Keratinocyte (primary cell): ENCODE measurements around the gene ZIC3. TPM values are rescaled to one million over a fixed set of nuclear protein-coding genes. Genes with fewer than 3 reads are reported as not detected.
A peak's percentile ranks its signal among the peaks of the same experiment; 100 is the strongest.

Experiments
- DNase-seq: peaks from one replicate; pipeline ENCODE4 v3.0.0-alpha.2; 2011; ENCODE audit warnings: low read depth, missing footprints, low spot score
- FAIRE-seq: peaks from 2 replicates; lab custom pipeline; 2011; peaks lifted over from hg19 to GRCh38; lab: Jason Lieb, UNC
- H2AFZ ChIP-seq: 2 replicates; pipeline ENCODE4 v1.6.0; 2012; ENCODE audit warnings: low read length, control low read depth, inconsistent platforms; ENCODE audit not compliant: control insufficient read depth
- H3K27ac ChIP-seq: 2 replicates; pipeline ENCODE4 v1.5.1; 2011; ENCODE audit warnings: low read length; ENCODE audit not compliant: control insufficient read depth, insufficient read depth
- H3K27me3 ChIP-seq: 3 replicates; pipeline ENCODE4 v1.6.0; 2011; ENCODE audit warnings: low read length; ENCODE audit not compliant: control insufficient read depth, insufficient read depth; ENCODE audit errors: extremely low read depth
- H3K36me3 ChIP-seq, 2 experiments: 2 replicates in 1 of 2; 3 replicates in 1 of 2; pipeline ENCODE4 v1.5.1; 2011; ENCODE audit warnings: low read length in 2 of 2, mild to moderate bottlenecking in 1 of 2; ENCODE audit not compliant: control insufficient read depth in 2 of 2, insufficient read depth in 2 of 2; ENCODE audit errors: extremely low read depth in 1 of 2
- H3K4me1 ChIP-seq: 3 replicates; pipeline ENCODE4 v1.5.1; 2011; ENCODE audit warnings: low read length; ENCODE audit not compliant: control insufficient read depth, insufficient read depth; ENCODE audit errors: extremely low read depth
- H3K4me2 ChIP-seq: 3 replicates; pipeline ENCODE4 v1.6.0; 2011; ENCODE audit warnings: low read depth, low read length; ENCODE audit not compliant: control insufficient read depth, insufficient read depth; ENCODE audit errors: extremely low read depth
- H3K4me3 ChIP-seq, 3 experiments: fragments of 200-600 bp in 1 of 3; sonication (generic) in 1 of 3; 2 replicates in 2 of 3; 3 replicates in 1 of 3; pipeline ENCODE4 v1.5.1; 2011 to 2016; ENCODE audit warnings: low read length in 3 of 3, mild to moderate bottlenecking in 3 of 3, control low read depth in 2 of 3, inconsistent platforms in 1 of 3, low read depth in 1 of 3, mixed read lengths in 1 of 3, mixed run types in 1 of 3, moderate library complexity in 1 of 3; ENCODE audit not compliant: control insufficient read depth in 2 of 3, insufficient read depth in 2 of 3; ENCODE audit errors: extremely low read depth in 1 of 3
- H3K79me2 ChIP-seq: 2 replicates; pipeline ENCODE4 v1.6.0; 2012; ENCODE audit warnings: low read length; ENCODE audit not compliant: control insufficient read depth, insufficient read depth
- H3K9ac ChIP-seq: 3 replicates; pipeline ENCODE4 v1.6.0; 2011; ENCODE audit warnings: low read length; ENCODE audit not compliant: control insufficient read depth, insufficient read depth; ENCODE audit errors: extremely low read depth
- H3K9me1 ChIP-seq: 3 replicates; pipeline ENCODE4 v1.6.0; 2011; ENCODE audit warnings: low read length; ENCODE audit not compliant: control insufficient read depth, insufficient read depth; ENCODE audit errors: extremely low read depth
- H3K9me3 ChIP-seq: 2 replicates; pipeline ENCODE4 v1.5.1; 2012; ENCODE audit warnings: low read depth, low read length; ENCODE audit not compliant: control insufficient read depth
- H4K20me1 ChIP-seq: 3 replicates; pipeline ENCODE4 v1.6.0; 2011; ENCODE audit warnings: low read length; ENCODE audit not compliant: control insufficient read depth, insufficient read depth; ENCODE audit errors: extremely low read depth
- EZH2 ChIP-seq: IDR thresholded peaks from one replicate; pipeline ENCODE4 v1.6.1; 2012; ENCODE audit warnings: inconsistent platforms, mild to moderate bottlenecking, low read length, moderate library complexity
- dilution Hi-C: fragments of 300-500 bp; cut with MboI; formaldehyde crosslinking; loops from one replicate; pipeline ENCODE4 v1.7.0; 2020; ENCODE audit warnings: low sequenced_read_pairs; ENCODE audit not compliant: extremely low pct_ligation_motif_present
- polyA plus RNA-seq, 5 experiments: library from polyadenylated mRNA; depleted of rRNA in 3 of 5; stranded (reverse) in 3 of 5; stranded (forward) in 1 of 5; unstranded in 1 of 5; fragments of >200 nt; gene quantifications; 1 replicate in 1 of 5; 2 replicates in 3 of 5; 3 replicates in 1 of 5; pipeline versions ENCODE4 v1.2.1 to v1.2.3, GENCODE V29; 2011 to 2012; ENCODE audit warnings: missing spikeins in 2 of 5, low read depth in 1 of 5, low replicate concordance in 1 of 5
- TF ChIP-seq, protein P1 (sequence below), 3 experiments: IDR thresholded peaks in 1 of 3; conservative IDR thresholded peaks in 1 of 3; optimal IDR thresholded peaks in 1 of 3; 2 replicates in 2 of 3; 3 replicates in 1 of 3; pipeline versions ENCODE3 to v1.5.1; 2011; ENCODE audit warnings: low read length in 3 of 3, mild to moderate bottlenecking in 3 of 3, moderate library complexity in 2 of 3, control low read depth in 1 of 3, inconsistent platforms in 1 of 3; ENCODE audit not compliant: insufficient read depth in 2 of 3; ENCODE audit errors: extremely low read depth in 1 of 3

ZIC3 gene
- polyA plus RNA-seq, 1 donor (not counting 4 experiments of a cell fraction or from before 2014, with no cell fraction given), result not detected

- Histone ChIP-seq H3K9ac (no peak overlapping the region), H3K27me3 (peaks cover 34% of the 10 kb centered on the region), H3K27ac (no peak overlapping the region), H4K20me1 (no peaks in the 10 kb centered on the region), H3K4me3 (no peak overlapping the region), H3K4me1 (no peaks in the 10 kb centered on the region), H3K79me2 (no peaks in the 10 kb centered on the region), H3K4me2 (no peak overlapping the region), H3K9me3 (no peaks in the 10 kb centered on the region), H2AFZ (no peak overlapping the region), H3K9me1 (no peaks in the 10 kb centered on the region), H3K36me3 (no peaks in the 10 kb centered on the region)
- dilution Hi-C loops, result no loop called here
- TF ChIP-seq EZH2, result no peak
- TF ChIP-seq, protein P1, sequence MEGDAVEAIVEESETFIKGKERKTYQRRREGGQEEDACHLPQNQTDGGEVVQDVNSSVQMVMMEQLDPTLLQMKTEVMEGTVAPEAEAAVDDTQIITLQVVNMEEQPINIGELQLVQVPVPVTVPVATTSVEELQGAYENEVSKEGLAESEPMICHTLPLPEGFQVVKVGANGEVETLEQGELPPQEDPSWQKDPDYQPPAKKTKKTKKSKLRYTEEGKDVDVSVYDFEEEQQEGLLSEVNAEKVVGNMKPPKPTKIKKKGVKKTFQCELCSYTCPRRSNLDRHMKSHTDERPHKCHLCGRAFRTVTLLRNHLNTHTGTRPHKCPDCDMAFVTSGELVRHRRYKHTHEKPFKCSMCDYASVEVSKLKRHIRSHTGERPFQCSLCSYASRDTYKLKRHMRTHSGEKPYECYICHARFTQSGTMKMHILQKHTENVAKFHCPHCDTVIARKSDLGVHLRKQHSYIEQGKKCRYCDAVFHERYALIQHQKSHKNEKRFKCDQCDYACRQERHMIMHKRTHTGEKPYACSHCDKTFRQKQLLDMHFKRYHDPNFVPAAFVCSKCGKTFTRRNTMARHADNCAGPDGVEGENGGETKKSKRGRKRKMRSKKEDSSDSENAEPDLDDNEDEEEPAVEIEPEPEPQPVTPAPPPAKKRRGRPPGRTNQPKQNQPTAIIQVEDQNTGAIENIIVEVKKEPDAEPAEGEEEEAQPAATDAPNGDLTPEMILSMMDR (optimal IDR thresholded peaks at IDR 0.05 in 1 of 3, IDR thresholded peaks at IDR 0.05 in 1 of 3, conservative IDR thresholded peaks at IDR 0.05 in 1 of 3; ENCODE audit: extremely low read depth in 1 of 3, insufficient read depth in 2 of 3, low read length in 3 of 3), result no peak
- no peak for DNase-seq
- FAIRE-seq, result no peak
Measured at GRCh38 chrX:137574102-137574783, 8.3 kb downstream of the ZIC3 start.

GRCh38 chrX:137574784-137575293, 8.9 kb downstream of the ZIC3 start:
- peaks cover 28% of the 10 kb centered on the region for H3K27me3 ChIP-seq
- H3K4me2 ChIP-seq, result no peak overlapping the region
- peak; percentile 42 for TF ChIP-seq EZH2
- TF ChIP-seq, protein P1 (optimal IDR thresholded peaks at IDR 0.05 in 1 of 3, IDR thresholded peaks at IDR 0.05 in 1 of 3, conservative IDR thresholded peaks at IDR 0.05 in 1 of 3; ENCODE audit: extremely low read depth in 1 of 3, insufficient read depth in 2 of 3, low read length in 3 of 3), result no peak
- dilution Hi-C loops, result no loop called here
- no peak for FAIRE-seq
- H3K9me3 ChIP-seq, result no peaks in the 10 kb centered on the region
- no peaks in the 10 kb centered on the region for H4K20me1 ChIP-seq
- H2AFZ ChIP-seq, result no peak overlapping the region
- H3K9me1 ChIP-seq, result no peaks in the 10 kb centered on the region
- H3K27ac ChIP-seq, result no peak overlapping the region
- H3K36me3 ChIP-seq, result no peaks in the 10 kb centered on the region
- no peaks in the 10 kb centered on the region for H3K79me2 ChIP-seq
- DNase-seq, result no peak
- H3K4me3 ChIP-seq, result no peak overlapping the region
- no peaks in the 10 kb centered on the region for H3K4me1 ChIP-seq
- no peak overlapping the region for H3K9ac ChIP-seq
